NCI-H748 treated with DMSO at 0.1 percent for 48 hours (cell line): Measurements from ENCODE around the gene ANO3.

Experiments
- DNase-seq: peaks from one replicate; lab custom pipeline; 2025; lab: John Stamatoyannopoulos, UW

Gene ANO3

DNA sequence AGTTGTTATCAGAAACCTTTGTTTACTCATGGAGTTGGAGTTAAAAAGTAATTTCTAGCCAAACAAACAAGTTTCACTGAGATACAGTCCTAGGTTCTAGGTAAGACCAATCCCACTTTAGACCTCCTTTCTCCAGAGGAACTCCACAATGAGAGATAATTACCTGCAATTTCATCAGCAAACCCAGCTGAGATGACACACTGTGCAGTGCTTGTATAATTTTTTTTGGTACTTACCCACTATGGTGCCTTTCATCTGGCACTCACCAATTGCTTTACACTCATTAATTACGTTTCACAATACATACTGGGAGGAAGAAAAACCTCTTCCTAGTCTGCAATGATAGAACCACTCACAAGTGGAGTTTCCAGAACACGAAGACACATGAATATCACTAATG, 242.0 kb downstream of the ANO3 start:
- peak; percentile 90 for DNase-seq

DNA sequence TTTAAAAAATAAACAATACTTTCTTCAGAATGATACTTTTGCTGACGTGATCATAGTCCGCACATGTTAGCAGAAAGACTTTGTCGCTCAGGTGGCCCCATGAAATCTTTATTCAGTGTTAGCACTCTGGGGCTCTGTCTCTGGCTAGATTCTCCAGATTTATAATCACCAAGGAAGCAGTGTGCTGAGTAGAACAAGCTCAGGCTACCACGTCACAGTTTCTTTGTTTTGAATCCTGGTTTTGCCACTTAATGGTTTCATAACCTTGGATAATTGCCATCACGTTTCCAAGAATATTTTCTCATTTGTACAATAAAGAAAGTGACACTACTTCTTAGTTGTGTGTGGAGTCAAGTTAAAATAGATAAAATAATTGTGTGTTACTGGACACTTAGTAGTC, 244.0 kb downstream of the ANO3 start:
- no peak for DNase-seq

DNA sequence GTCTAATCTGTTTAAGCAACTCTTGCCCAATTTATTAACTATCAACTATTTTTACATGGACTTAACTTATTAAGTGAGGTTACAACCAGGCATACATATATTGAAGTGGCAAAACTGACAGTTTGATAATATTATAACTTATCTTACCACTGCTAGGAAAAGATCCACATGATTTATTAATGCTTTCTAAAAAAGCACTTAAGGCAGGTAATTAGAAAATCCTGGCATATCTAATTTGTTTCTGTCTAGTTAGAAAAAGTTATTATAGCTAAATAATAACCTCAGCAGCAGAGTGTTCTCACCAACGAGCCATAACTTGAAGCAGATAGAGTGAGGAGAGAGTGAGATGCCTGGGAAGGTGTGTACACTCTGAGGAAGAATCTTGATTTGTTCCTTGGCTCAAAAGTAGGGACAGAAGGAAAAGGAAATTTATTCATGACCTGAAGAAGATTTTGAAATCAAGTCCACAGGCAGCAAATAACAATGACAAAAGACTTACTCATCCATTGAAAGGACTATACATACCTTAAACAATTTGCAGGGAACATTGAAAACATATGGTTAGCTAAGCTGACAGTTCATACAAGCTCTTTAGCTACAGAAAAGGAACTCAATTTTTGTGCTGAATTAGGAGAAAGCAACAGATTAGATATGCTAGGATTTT, 247.2 kb downstream of the ANO3 start:
- no peak for DNase-seq

DNA sequence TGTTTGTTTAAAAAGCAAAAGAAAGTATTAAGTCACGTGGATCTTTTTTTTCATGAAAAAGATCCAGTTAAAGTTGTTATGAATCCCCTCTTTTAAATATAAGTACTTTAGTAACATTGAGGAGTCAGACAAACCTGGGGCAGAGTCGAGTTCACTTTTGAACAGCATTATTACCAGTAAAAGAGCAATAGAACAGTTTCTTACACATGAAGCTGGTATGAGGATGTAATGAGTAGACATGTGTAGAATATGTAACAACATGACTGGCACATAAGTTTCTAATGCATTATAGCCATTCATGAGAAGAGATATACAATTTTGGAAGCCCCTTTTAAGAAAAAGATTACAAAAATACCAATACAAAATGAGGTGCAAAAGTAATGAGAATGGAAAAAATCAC, 247.8 kb downstream of the ANO3 start:
- no peak for DNase-seq

DNA sequence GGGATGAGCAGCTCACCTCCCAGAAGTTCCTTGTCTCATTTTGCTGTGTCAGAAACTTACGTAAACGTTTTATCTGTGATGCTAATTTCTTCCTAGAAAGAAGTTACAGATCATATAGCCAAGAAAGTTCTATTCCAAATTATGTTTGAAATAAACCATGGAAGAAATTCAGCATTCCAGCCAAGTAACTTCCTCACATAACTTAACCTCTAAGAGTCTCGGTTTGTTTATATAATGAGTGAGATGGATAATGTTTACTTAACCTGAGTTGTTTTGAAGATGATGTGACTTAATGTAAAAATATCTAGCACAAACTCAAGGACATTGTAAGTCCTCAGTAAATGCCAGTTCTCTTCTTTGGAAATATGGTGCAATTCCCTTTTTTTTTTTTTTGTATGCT, 249.0 kb downstream of the ANO3 start:
- no peak for DNase-seq

DNA sequence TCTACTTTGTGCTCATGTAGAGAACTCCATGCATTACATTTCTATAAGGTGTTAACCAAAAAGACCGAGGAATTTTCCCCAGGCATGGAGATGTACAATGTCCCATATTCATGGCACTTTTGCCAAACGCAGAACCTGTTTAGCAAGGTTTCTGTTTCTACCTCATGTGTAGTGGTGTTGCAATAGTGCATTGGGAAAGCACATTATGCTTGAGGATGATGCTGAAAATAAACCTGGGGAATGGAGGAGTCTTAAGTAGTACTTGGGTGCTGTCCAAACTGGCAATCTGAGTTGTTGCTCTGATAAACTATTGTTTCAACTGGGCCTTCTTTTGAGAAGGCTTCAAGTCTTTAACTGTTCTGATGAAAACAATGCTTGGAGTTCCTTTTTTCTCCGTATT, 251.6 kb downstream of the ANO3 start:
- DNase-seq: no peak

DNA sequence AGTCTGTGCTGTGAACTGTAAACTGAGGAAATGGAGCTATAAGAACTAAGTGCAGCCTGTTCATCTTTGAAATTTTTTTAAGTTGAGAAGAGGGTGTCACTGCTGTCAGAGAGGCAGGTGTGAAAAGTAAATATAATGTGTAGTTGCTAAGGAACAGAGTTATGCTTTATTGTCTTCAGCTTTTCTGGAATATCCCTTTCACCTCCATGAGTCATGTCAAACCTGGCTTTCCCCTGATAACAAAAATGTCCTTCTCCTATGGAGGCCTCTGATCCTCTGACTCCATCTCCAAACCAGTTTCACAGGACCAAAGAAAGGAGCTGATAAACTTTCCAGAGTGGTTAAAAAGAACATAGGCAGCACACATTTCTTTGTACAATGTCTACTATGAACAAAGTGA, 252.9 kb downstream of the ANO3 start:
- DNase-seq: no peak

DNA sequence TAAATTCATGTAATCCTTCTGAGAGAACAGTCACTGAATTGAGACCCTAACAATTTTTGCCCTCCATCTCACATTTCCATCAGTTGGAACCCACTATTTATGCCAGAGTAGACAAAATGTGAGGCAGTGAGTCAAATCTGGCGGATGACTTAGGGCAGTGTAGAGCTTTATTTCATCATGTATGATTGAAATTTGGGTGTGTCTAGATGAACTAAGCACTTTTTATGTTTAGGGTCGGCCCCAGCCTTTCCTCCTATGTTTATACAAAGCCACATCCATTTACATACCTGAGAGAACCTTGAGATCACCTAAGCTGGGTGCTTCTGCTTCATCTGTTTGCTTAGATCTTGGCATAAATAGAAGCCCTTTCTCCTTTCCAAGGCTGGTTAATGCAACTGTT, 255.1 kb downstream of the ANO3 start:
- no peak for DNase-seq

DNA sequence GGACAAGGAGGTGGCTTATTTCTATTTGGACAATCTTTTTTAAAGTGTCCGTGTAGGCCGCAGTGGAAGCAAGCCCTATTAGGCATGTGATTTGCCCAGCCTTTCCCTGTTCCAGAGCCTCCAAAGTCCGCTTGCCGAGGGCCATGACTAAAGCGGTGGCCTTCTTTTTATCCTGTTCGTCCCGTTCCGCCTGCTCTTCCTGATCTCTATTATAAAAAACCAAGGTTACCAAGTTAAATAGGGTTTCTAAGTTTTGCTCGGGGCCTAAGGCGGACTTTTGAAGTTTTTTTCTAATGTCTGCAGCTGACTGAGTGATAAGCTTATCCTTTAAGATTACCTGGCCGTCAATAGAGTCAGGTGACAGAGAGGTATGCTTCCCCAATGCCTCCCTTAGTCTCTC, 261.8 kb downstream of the ANO3 start:
- DNase-seq: no peak

DNA sequence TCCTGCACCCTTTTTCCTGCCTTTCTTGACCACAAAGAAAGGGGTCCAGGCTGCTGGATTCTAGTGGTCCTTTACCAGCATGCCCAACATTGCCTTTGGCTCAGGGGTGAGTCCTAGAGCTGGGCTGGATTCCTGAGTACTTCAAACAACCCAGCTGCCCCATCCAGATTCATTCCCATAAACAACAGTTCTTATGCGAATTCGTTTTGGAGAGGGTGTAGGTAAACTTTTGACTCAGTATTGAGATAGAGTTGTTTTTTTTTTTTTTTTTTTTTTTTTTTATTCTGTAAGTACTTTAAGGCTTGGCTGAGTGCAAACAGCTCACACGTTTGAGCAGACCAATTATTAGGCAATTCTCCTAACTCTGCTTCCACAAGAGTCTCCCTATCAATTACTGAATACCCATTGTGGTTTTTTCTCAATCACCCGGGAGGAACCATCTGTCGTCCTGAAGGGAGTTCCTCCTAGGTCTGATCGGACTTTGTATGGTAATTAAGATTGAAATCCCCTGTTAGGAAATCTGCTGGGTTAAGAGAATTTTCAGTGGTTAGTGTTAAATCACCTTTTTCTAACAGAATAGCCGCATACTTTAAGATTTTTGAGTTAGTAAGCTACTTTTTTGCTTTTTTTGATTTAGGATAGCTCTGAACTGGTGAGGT, 263.4 kb downstream of the ANO3 start:
- peak; percentile 30 for DNase-seq

DNA sequence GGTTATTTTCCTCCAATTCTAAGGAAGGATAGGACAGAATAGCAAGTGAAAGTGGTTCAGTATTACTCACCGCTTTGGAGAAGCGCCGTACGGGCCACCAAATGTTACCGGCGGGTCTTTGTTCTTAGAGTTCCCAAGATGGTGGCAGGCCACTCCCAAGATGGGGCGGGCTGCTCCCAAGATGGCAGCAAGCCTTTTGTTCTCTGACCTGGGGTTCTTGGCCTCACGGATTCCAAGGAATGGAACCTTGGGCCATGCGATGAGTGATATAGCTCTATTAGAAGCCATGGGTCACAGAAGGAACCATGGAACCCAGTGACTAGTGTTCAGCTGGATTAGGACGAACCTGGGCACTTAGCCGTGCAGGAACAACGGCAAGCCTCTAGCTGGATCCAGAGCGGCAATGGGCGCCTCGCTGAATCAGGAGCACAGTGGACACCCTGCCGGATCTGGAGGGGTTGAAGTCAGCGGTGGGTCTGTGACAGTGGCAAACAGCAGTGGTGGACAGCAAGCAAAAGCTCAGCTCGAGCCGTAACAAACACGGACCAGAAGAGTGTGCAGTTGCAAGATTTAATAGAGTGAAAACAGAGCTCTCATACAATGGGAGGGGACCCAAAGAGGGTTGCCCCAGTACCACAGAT, 265.2 kb downstream of the ANO3 start:
- DNase-seq: peak; percentile 73

DNA sequence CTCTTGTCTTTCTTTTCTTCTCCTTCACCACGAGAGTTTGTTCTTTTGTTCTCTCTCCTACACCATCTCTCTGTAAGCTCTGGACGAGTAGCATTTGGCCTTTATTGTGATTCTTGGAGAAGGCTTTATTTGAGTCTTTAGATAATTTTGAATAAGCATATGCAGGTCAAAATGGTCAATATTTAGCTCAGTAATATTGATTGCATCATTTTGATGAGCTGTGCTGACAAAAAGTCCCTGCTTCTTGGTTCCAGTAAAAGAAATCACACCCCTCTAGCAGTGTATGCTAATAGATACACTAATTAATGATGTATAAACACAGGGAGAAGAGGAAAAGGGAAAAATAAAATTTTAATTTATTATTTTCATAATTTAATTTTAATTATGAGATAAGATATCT, 266.0 kb downstream of the ANO3 start:
- no peak for DNase-seq

DNA sequence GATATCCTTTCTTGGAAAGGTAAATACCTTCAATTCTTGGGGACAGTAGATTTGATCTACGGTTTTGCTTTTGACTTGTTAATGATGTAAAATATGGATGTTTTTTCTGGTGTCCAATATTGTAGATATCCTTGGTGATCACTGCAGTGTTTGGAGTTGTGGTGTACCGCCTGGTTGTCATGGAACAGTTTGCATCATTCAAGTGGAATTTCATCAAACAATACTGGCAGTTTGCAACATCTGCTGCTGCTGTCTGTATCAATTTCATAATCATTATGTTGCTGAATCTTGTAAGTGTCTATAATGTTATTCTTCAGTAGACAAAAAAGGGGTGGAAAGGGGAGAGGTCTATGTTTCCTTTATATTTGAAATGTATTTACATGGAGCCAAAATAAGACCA, 267.5 kb downstream of the ANO3 start:
- DNase-seq: peak; percentile 64

DNA sequence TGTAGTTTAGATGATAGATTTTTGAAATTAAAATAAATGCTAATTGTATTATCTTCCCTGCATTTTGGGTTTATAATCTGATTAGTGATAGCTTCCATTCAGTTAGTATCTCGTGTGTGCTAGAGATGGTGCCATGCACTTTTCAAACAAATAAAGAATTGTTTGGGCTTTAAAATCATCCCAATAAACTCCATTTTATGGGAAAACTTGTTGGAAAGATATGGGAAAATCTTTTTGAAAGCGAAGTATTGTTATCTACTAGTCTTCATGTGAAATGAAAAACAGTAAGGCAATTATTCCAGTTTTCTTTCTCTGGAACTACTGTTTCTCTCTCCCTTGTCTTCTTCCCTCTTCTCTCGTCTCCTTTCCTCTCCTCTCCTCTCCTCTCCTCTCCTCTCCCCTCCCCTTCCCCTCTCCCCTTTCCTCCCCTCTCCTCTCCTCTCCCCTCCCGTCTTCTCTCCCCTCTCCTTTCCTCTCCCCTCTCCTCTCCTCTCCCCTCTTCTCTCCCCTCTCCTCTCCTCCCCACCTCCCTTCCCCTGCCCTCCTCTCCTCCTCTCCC, 268.0 kb downstream of the ANO3 start:
- DNase-seq: no peak

DNA sequence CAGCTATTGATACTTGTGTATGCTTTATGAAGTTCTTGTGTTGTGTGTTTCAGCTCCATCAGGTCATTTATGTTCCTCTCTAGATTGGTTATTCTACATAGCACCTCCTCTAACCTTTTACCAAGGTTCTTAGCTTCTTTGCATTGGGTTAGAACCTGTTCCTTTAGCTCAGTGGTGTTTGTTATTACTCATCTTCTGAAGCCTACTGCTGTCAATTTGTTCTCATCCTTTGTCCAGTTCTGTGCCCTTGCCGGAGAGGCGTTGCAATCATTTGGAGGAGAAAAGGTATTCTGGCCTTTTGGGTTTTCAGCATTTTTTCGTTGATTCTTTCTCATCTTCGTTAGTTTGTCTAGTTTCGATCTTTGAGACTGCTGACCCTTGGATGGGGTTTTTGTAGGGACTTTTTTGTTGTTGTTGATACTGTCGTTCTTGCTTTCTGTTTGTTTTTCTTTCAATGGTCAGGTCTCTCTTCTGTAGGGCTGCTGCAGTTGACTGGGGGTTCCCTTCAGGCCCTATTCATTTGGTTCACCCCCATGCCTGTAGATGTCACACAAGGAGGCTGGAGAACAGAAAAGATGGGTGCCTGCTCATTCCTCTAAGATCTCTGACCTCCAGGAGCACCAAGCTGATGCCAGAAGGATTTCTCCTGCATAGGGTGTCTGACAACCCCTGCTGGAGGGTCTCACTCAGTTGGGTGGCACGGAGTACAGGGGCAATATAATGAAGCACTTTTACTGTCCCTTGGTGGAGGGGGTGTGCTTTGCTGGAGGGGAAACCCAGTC, 276.0 kb downstream of the ANO3 start:
- no peak for DNase-seq

DNA sequence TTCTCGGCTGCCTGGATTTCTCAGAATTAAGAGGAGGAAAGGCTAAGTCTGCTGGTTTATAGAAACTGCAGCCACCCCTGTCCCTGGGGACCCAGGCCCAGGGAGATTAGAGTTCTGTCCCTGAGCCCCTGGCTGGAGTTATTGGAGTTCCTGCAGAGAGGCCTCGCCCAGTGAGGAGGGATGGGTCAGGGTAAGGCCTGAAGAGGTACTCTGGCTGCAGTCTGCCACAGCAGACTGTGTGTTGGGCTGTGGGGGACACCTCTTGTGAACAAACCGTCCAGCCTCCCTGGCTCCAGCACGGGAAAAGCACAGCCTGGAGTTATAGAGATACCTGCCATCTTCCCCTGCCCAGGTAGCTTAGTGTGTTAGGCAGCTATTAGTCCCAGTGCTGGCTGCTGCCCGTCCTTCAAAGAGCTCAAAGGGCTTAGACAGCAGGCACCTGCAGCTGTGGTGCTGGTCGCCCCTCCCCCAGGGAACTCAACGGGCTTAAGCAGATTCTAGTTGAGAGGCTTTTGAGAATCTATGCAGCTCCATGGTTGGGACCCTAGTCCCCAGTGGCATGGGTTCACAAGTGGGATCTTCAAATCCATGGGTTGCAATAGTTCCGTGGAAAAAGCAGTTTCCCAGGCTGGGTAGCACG, 276.7 kb downstream of the ANO3 start:
- DNase-seq: no peak

DNA sequence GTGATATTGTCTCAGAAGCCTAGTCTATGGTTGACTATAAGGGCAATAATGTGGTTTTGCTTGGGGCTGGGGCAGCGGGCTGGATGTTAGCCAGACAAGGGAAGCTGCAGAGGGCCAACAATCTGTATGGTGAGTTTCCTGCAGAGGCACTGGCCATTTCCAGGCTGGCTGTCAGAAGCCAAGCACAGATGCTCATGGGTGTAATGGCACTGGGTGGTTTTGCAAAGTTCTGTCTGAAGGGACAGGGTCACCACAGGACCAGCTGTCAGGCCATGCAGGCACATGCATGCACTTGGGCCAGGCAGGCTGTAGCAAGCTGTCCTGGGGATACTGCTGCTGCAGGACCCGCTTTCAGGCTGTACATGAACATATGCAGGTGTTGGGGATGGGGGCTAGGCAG, 281.8 kb downstream of the ANO3 start:
- DNase-seq: no peak

DNA sequence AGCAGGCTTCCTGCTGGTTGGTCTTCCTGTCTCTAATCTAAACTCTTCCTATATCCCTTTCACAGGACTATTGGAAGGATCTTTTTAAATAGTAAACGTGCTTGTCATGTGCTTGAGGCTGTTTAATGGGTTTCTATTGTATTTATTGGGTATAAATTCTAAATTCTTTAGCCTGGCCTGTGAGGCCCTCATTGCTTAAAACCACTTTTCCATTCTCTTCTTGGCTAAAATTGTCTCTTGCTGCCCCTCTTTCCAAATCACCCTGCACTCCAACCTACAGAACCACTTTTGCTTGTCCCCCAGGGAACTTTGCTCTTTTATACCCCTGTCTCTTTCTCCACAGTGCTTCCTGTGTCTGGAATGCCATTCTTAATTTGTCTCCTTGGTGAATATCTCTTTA, 286.5 kb downstream of the ANO3 start:
- DNase-seq: no peak

DNA sequence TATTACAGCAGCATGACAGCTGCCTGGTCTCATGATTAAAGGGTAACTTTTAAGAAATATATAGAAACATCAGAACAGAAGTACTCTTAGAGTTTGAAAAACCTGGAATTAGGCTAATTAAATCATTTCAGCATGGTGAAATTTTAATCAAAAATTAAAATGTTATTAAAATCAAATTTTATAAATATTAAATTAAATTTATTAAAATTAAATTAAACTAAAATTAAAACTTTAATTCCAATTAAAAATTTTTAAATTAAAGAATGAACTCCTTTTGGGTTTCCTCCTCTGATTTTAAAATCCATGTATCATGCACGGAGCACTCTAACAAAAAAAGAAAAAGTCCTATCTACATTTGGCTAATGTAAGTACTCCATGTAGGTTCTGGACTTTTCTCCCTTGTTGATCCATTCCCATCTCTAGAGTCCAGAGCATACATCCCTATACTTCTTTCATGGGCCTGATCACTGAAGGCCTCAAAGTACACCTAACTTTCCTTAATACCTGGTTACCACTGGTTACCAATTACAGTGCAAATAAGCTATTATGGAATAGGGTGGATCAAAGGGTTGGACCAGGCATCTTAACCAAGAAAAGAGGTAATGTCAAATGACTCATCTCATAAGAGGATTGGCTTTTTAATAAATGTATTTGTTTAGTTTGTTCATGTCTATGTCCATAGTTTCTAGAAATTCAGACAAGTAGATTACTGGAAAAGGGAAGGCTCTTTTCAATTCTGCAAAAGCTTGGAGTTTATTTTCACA, 288.5 kb downstream of the ANO3 start:
- peak; percentile 19 for DNase-seq

DNA sequence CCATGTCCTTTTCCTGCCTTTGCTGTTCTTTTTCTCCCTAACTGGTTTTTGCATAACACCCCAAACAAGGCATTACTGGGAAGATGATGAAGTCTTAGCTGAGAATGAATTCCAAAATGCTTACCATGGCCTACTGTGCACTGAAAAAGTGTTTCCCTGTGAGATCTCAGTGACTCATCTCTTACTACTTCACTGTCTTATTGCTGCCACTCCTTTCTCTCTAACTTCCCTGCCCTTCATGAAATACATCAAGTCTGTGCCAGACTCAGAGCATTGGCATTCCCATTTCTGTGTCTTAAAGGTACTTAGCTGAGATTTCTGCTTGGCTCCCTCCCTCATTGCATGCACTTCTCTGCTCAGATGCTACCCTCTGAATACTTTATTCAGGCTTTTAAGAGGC, 289.2 kb downstream of the ANO3 start:
- no peak for DNase-seq

DNA sequence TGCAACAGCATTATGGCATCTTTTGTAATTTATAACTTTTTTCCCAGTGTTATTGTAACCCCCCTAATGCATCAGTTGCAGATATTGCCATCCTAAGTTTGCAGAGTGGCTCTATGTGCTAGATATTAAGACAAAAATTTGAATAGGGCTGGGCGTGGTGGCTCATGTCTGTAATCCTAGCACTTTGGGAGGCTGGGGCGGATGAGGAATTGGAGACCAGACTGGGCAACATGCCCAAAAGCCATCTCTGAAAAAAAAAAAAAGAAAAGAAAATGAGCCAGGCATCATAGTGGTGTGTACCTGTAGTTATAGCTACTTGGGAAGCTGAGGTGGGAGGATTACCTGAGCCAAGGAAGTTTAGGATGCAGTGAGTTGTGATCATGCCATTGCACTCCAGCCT, 290.3 kb downstream of the ANO3 start:
- no peak for DNase-seq
